ENCODE measurements around the gene FGD2. TPM values are rescaled to one million over a fixed set of nuclear protein-coding genes. Genes with fewer than 3 reads are reported as not detected.

Gene FGD2
- total and polyA plus RNA-seq, 2 of the 8 experiments (the other 6 are each of a cell fraction or from before 2014, with no cell fraction given), result 0.12 to 0.32 TPM

DNA sequence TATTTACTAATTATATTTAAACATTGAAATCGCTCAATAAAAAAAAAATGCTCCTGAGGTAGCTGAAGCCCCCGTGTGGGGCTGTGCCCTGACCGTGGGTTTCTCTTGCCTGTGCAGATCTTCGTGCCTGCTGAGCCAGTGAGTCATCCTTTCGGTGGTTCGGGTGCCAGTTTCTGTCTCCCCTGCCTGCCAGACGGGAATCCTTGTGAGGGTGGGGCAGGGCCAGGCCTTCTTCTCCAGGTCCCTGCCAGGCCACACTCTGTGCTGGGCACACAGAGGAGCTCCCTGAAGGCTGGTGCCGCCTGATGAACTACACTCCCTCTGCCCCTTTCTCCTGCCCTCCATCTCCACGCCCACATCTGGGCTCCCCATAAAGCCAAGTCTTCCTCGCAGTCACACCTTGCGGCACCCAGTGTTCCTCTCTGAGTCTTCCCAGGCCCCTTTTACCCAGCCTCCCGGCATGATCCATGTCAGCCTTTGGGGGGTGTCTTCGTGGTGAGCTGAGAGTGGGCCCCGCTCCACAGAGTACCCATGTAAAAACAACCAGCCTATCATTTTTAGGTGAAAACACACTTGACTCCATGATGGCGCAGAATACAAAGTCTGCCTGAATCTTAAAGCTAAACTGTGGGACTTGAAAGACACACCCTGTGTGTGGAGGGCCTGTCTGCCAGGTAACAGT lies 19.3 kb downstream of the FGD2 start (continued):
- TF ChIP-seq, protein P1, sequence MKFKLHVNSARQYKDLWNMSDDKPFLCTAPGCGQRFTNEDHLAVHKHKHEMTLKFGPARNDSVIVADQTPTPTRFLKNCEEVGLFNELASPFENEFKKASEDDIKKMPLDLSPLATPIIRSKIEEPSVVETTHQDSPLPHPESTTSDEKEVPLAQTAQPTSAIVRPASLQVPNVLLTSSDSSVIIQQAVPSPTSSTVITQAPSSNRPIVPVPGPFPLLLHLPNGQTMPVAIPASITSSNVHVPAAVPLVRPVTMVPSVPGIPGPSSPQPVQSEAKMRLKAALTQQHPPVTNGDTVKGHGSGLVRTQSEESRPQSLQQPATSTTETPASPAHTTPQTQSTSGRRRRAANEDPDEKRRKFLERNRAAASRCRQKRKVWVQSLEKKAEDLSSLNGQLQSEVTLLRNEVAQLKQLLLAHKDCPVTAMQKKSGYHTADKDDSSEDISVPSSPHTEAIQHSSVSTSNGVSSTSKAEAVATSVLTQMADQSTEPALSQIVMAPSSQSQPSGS (IDR thresholded peaks at IDR 0.05; ENCODE audit: low read length), result no peak
- TF ChIP-seq SP2 (IDR thresholded peaks at IDR 0.05; ENCODE audit: low read length) (no peak), CHD2 (IDR thresholded peaks at IDR 0.05; ENCODE audit: low read length) (no peak), SUZ12 (IDR thresholded peaks at IDR 0.05; ENCODE audit: low read length) (no peak)

Data from H1 (cell line).